Ramos (cell line): ENCODE measurements around the gene TMEM271.

ENCODE experiments used
- in situ Hi-C: fragments of 300-500 bp; cut with MboI; formaldehyde crosslinking; loops from one replicate; pipeline ENCODE4 v1.14.3; 2022; ENCODE audit warnings: low sequenced_read_pairs; ENCODE audit not compliant: unreplicated experiment

Gene TMEM271

GRCh38 chr4:581753-582361 is 5.8 kb upstream of the TMEM271 start:
- in situ Hi-C loops, result no loop called here

DNA sequence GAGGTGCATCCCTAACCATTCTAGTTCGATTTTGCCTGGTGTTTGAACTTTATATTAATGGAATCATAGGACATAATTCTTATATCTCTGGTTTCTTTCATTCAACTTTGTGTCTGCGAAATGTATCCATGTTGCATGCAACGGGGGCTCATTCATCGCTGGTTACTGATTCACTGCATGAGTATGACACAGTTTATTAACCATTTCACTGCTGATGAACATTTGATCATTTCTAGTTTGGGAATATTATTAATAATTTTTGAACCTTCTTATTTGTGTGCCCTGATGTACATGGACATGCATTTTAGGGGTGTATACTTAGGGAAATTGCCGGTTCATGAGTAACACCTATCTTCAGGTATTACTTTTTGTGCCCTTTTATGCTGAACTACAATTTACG is 5.1 kb upstream of the TMEM271 start:
- in situ Hi-C loops, result no loop called here

GRCh38 chr4:579543-580175 is 3.6 kb upstream of the TMEM271 start:
- in situ Hi-C loops, result no loop called here

- in situ Hi-C loops, result no loop called here
Measured at GRCh38 chr4:578451-579443, 2.7 kb upstream of the TMEM271 start.

DNA sequence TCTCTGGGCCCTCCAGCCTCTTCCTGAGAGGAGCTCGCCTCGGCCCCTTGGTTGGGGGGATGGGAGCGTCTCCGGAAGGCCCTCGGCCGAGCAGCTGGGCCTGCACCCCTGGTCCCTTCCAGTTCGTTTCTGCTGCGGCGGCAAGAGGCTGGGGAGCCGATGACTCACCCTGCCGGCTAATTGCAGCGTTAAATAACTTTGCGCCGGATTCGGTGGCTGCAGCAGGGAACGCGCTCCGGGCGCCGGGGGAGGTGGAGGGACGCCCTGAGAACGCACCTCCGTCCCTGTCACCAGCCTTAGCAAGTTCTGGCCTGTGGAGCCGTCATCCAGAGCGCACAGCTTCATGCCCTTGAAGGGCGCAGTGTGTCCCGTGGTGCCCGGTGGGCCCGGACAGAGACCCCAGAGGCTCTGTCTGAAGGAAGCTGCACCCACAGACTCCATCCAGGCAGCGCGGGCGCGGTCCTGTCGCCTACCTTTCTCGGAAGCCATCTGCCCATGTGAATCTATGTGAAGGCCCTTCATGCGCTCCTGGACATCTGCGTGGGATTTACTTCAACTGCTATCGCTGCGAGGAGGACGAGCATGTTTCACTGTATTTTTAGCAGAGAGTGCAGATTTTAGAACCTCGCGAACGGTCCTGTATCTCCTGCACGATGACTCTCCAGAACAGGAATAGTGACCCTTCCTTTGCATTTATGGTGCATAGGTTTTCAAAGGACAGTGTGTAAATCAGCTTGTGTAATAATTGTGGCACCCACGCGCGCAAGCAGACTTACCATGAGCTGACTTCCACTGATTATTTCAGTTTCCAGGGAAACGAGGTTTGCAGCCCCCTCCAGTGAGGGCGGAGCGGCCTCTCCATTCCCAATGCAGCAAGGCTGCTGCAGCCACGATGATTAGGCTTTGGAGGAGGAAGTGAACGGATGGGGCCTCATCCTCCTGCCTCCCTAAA is 1.7 kb upstream of the TMEM271 start:
- in situ Hi-C loops, result no loop called here

DNA sequence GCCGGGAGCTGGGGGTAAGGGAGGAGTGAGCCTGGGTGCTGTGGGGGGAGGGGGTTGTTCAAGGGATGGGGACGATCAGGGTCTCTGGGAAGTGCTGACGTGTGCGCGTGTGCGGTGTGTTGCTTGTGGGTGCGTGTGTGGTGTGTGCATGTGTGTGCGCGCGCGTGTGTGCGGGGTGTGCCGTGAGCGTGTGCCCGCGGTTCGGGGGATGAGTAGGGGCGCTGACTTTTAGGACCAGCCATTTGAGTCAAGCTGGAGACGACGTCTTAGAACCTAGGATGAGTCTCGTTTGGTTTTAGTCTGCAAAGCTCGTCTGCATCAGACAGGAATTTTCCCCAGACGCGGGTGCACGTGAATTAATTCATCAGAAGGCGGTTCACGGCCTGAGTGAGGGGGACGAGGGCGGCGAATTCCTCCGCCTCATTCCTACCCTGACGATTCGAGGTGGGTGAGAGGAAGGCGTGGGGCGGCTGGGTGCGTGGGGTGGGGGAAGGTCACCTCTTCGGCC is 950 bp upstream of the TMEM271 start:
- in situ Hi-C loops, result no loop called here

- in situ Hi-C loops, result no loop called here
Measured at GRCh38 chr4:575281-576141, 584 bp downstream of the TMEM271 start.

GRCh38 chr4:574346-575161 is 1.5 kb downstream of the TMEM271 start:
- in situ Hi-C loops, result no loop called here

DNA sequence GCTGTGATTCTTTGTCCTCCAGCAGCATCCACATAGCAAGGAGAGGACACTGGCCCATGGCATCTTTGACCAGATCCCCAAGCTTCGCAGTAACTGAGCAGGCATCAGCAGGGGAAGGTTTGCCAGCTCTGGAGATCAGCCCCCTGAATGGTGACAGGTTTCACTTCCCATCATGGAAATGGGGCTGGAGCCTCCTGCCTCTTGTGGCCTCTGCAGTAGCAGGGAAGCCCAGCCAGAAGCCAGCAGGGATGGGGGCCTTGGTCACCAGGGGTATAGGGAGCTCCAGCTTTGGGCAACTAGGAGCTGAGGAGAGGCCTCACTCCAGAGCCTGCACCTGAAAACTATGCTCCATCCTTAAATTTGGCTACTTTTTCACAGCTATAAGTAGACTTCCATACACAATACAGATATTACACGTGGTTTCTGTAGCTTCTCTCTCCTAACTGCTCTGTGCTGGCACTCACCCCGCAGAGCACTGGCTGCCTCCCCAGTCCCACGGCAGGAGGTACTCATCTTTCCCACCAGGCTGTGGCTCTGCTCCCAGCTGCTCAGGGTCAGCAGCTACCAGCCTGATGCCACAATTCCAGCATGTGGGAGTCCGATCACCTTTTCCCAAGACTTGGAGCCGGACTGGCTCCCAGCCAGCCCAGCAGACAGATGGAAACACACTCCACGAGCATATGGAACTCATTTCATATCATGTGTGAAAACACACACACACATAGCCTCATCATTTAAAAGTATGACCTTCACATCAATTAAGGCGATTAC is 2.8 kb downstream of the TMEM271 start:
- in situ Hi-C loops, result no loop called here

GRCh38 chr4:572594-572993 is 3.5 kb downstream of the TMEM271 start:
- in situ Hi-C loops, result no loop called here

GRCh38 chr4:571838-572572 is 4.1 kb downstream of the TMEM271 start:
- in situ Hi-C loops, result no loop called here

GRCh38 chr4:570754-571153 is 5.3 kb downstream of the TMEM271 start:
- in situ Hi-C loops, result no loop called here

DNA sequence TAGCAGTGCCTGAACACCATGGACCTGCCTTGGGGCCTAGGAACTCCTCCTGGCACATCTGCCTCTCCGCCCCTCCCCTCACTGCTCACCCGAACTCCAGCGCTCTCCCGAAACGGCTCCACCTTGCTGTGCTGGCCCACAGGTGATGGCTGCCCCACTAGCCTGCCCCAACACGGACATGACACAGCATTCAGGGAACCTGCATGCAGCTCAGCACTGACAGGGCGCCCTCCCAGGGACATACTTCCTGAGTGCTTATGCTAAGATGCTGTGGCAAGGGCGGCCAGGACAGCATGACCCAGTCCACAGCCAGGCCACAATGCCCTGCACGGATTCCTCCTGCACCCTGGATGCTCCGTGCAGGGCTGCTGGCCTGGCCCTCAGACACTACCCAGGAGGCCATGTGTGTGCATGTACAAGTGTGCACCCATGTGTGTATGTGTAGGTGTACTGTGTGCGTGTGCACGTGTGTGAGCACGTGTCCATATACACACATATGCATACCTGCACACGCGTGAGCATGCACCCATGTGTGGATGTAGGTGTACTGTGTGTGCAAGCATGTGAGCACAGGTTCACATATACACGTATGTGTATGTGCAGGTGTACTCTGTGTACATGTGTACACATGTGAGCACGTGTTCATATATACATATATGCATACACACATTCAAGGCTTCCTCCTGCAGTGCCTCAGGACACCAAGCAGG is 6.0 kb downstream of the TMEM271 start:
- in situ Hi-C loops, result no loop called here

DNA sequence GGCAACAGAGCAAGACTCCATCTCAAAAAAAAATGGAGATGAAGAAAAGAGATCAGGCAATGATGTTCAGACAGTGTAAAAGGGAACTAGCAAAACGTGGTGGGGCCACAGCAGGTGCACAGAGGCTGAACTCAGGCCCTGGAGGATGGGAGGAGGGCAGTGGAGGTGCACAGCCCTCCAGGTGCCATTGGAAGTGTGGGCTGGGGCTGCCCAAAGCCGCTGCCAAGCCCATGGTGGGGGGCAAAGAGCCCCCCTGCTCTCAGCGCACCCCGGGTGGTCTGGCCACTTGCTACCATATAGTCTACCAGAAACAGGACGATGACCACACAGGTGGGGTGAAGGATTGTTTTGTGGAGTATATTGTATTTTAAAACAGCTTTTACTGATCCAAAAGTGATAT is 7.1 kb downstream of the TMEM271 start:
- in situ Hi-C loops, result no loop called here

- in situ Hi-C loops, result no loop called here
Measured at GRCh38 chr4:568351-568652, 7.8 kb downstream of the TMEM271 start.
